NT2/D1 (cell line): ENCODE results near the gene DNAH17.

Experiments
- SUZ12 ChIP-seq: IDR thresholded peaks from 2 replicates; pipeline ENCODE4 v1.6.1; 2011; ENCODE audit not compliant: insufficient read length, insufficient read depth; ENCODE audit errors: extremely low read depth
- YY1 ChIP-seq: IDR thresholded peaks from 2 replicates; pipeline ENCODE4 v1.6.1; 2011; ENCODE audit not compliant: insufficient read length, insufficient read depth

- TF ChIP-seq SUZ12: no peak
- TF ChIP-seq YY1: no peak
Measured at GRCh38 chr17:78383725-78384471, 193.3 kb downstream of the DNAH17 start.
